Stimulated activated CD4-positive, alpha-beta T cell treated with anti-CD3 and anti-CD28 coated beads, Interleukin-1b, Interleukin-23, amount 100 ng/mL, for 4 hours (primary cell): ENCODE measurements around the gene RSPO1.
"Not testable (repeated sequence)": the region's sequence is repeated elsewhere in the genome, so short reads cannot be mapped to it uniquely, and the experiment has no call there.

Experiments used
- DNase-seq, 2 donors: peaks; one replicate each; pipeline ENCODE4 v3.0.0-alpha.2; 2020; ENCODE audit warnings: low read depth in 2 of 2

RSPO1 gene

DNA sequence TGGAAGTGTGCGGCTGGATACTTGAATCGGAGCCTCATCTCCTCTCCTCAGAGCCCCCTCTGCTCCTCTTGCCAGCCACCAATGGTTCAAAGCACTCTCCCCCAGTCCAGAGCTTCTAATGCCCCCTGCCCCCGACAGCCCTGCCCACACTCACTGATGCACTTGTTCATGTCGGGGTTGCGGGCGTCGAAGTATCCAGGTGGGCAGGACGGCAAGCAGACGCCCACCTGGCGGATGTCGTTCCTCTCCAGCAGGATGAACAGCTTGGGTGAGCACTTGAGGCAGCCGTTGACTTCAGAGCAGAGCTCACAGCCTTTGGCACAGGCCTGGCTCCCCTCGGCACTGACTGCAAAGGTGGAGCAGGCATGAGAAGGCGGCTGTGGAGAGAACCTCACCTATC lies 18.4 kb downstream of the RSPO1 start:
- no peak for DNase-seq

DNA sequence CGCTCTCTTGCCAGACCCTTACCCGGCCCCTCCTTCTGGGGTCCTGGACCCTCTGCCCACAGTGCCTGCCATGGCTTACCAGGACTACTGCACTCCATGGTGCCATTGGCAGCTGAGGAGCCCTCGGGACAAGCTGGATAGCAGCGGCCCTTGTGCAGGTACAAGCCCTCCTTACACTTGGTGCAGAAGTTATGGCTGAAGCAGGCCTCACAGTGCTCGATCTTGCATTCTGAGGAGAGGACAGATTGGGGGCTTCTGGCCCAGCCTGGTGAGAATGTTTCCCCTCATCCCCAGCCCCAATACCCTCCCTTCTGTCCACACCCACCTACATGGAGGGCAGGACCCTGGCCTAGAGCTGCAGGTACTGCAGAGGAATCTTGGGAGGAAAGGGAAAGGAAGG lies 20.6 kb downstream of the RSPO1 start:
- no peak for DNase-seq

DNA sequence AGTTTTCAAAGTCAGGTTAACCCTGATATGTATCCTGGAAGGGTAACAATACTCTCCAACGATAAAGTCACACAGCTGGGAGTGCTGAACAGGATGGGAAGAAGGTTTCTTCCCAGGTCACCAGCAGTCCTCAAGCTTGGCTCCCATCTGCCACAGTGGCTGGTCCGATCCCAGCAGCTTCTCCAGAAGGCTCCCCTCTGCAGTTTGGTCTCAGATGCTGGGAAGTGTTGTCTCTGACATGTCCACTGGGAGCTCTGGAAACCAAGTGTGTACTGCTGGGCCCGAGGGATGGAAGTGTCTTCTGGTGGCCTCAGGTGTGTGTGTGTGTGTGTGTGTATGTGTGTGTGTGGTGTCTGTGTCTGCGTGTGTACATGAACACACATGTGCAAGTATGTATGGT lies 22.5 kb downstream of the RSPO1 start:
- no peak for DNase-seq

DNA sequence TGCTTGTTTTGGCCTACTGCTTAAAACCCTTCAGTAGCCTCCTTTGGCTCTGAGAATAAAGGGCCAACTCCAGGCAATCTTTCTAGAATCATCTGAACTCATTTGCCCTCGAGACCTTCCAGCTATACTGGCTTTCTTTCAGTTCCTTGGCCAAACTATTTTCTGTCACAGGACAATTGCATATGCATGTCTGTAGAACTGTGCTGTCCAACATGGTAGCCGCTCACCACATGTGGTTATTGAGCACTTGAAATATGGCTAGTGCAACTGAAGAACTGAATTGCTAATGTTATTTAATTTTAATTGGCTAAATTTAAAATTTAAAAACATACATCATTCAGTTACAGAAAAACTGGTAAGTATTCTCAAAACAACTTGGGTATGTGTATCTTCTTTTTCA lies 24.7 kb downstream of the RSPO1 start:
- no peak for DNase-seq

DNA sequence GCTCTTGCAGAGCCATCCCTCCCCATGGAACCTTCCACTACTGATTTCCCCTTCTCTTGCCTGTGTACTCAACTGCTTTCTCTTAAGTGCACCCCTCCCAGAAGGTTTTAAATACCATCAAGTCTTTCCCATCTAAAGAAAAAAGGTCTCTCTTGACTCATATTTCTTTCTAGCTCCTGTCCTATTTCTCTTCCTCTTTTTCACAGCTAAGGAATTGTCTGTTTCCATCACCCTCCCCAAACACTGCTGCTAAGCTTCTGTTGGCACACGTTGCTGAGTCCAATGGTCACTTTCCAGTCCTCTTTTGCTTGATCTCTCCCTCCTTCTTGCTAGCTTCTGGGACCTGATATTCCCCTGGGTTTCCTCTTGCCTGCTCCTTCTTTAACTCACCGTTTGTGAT lies 25.7 kb downstream of the RSPO1 start:
- DNase-seq = no peak

DNA sequence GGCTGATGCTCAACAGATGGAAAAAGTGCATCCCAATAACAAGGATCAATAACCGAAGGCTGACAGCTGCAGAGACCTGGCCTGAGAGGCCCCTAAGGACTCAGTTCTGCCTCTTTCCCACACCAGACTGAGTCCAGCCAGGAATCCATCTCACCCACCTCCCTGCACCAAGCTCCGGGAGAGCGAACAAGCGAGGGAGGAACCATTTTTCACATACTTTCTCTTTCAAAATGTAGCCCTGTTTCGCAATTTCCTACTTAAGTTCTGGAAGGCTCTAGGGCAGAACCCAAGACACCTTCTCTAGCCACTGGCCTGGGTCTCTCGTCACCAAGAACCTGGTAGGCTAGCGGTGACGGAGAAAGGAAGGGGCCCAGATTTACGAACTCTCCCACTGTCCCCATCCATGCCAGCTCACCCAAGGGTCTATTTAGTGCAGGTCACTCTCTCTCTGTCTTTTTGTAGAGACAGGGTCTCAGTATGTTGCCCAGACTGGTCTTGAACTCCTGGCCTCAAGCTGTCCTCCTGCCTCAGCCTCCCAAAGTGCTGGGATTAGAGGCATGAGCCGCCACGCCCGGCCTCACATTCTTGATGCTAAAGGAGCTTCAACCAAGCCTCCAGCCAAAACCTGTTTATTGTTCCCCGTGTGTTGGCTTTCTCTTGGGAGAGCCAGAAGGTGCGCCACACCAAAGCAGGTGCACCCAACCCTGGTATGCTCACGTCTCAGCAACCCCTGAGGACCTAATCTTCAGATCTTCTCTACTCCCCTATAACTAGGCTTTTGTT lies 28.0 kb downstream of the RSPO1 start:
- DNase-seq = no peak

DNA sequence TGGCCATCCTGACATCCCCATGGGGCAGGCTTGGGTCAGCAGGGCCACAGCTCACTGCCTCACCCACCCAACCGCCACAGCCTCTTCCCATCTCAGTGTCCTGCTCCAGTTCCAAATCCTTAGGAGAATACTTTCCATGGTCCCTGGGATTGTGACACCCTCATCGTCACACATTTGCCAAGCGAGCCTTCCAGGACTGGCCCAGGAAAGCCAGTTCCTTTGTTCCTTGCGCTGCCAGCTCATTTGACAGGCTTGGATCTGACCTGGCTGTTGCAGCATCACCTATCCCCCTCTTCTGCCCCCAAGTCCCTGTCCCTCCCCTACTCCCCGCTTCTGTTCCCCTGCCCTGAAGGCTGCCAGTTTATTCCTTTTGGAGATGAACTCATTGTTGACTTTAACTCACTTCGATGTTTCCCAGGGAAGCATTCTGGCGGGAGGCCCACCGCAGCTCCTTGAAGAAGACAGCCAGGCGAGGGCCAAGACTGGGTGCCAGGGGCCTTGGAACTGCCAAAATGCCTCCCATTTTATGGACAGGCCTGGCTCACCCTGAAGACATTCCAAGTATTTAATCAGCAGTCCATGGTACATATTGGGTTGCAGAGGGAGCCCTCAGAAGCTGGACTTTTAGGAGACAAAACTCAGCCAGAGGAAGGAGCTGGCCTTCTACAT lies 28.8 kb downstream of the RSPO1 start:
- no peak for DNase-seq

DNA sequence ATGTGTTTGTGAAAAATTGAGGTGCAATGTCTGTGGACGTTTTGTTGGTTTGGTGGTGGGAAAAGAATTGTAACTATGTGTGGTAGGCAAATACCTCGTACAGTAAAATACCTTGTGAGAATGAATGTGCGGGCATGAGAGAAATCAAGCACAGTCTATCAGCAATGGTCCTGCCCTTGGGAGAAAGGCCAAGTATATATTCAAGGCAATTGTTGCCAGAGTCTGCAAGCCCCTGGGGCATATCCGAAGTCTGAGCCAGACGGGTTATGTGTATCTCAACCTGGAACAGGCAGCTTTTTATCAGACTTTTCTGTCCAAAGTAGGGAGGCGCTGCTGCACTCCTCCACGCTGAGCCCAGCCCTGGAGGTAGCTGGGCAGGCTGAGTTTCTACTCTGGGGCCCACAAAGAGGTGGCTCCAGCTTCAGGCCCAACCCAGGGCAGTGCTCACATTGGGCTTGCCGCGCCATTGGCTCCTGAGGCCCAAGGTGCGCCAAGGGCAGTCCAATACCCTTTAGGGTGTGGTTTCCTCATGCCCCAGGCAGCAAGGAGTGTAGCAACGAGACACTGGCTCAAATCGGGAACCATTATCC lies 29.5 kb downstream of the RSPO1 start:
- DNase-seq = no peak

DNA sequence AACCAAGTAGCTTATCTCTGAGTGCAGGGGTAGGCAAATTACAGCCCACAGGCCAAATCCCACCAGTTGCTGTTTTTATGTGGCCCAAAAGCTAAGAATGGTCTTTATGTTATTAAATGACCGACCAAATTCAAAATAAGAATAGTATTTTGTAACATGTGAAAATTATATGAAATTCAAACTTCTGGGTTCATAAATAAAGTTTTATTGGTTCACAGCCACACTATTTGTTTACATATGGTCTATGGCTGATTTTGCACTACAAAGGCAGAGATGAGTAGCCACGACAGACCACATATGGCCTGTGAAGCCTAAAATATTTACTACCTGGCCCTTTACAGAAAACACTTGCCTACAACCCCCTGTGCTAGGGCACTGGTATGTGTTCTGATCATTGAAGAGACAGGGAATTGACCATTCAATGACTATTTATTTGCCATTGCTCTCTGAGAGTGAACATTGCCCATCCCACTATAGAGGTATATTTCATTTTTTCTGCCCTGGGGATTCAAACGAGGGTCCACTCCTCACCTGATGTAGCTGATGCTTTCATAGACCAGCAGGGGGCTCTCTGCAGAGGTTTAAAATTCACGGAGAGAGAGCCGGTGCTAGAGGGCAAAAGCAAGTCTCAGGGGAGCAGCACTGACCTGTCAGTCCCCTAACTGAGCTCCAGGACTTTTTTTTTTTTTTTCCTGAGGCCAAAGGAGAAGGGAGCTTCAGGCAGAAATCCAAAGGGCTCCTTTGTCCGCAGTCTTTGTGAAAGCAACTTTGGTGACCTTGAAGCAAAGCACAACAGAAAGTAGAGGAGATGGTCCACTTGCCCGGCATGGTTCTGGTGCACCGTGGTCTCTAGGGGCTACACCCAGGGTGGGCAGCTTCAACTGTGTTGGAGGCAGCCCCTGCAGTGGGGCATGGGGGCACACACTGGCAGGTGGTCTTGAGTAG lies 31.7 kb downstream of the RSPO1 start:
- DNase-seq = peak in 1 of 2 donors; percentile 19

DNA sequence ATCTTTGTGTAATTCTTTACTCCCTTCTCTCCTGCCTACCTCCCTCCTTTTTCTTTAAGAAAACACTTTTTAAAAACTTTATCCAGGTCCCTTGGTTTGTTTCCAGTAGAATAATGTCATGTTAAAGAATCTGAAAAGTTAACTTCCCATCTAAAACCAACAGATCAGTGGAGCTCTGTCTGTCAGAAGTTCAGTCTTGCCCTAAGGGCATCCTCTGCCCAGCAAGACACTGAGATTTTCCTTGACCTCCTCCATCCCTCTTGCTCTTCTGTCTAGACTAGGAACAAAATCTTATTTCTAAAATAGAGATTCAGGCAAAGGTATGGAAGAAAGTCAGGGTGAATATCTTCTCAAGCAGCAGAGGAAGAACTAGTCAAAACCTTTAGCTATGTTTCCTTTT lies 33.3 kb downstream of the RSPO1 start:
- DNase-seq = no peak

DNA sequence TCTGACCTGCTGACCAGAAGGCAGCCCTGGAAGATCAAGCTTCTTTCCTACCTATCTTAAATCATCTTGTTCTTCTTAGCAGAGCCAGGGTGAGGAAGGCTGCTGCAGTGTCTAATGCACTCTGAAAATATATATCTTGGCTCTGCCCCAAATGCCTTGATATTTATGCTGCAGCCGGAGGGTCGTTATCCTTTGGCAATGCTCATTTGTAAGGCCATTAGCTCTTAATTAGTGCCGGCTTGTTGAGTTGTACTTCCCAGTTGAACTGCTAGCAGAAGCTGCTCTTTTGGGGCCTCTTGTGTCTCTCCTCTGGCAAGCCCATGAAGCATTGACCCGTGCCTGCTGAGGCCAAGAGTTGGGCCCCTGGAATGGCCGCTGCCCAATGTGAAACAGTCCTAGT lies 34.8 kb downstream of the RSPO1 start:
- DNase-seq = no peak

DNA sequence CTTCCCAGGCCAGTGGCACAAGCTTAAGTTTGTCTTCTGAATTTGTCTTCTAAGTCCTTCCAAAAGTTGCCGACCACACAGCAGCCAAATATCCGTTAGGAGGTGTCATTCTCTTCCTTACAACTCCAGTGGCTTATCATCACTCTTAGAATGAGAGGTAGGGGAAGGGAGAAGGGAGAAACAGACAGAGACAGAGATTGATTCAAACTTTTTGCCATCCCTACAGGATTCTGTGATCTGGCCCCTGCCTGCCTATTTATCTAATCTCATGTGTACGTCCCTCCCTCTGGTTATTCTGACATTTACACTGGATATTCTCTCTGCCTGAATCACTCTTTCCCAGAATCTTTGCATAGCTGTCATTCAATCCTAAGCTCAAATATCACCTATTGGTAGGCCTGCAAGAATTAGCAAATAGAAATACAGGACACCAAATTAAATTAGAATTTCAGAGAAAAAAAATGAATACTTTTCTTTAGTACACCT lies 38.5 kb downstream of the RSPO1 start:
- no peak for DNase-seq

DNA sequence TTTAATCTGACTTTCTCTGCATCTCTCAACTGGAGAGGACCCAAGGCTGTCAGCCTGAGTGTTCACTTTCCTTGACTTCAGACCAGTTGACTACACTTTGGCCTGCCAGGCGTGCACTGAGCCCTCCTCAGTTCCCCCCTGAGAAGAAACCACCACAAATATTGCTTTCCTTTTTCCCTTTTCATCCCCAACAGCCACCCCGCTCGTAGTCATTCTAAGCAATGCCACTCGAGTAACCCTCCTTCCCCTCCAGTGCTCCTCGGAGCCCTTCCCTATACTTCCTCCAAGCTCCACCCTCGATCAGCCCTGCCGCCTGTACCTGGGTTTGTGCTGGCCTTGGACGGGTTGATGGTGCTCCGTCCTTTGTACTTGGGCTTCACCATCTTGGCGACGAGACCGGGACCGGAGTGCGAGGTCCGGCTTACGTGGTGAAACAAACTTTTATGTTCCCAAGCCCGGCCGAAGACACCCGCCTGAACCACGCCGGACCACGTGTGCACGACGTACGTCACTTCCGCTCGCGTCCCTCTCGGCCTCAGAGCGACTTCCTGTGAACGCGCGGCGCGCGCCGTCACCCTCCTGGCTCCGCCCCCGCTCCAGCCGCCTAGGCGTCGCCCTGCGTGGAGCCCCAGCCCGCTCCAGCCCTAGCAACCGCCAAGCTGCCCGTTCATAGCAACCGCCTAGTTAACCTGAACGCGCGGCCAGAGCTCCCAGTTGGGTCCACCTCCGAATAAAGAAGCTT lies 39.1 kb downstream of the RSPO1 start, which contains the start of gene GNL2:
TSS of gene GNL2 (minus strand) at position 498 of the 742 bp plus-strand sequence. CDS start at position 383, 115 bp downstream.
- peak; percentile 93 to 94 for DNase-seq

DNA sequence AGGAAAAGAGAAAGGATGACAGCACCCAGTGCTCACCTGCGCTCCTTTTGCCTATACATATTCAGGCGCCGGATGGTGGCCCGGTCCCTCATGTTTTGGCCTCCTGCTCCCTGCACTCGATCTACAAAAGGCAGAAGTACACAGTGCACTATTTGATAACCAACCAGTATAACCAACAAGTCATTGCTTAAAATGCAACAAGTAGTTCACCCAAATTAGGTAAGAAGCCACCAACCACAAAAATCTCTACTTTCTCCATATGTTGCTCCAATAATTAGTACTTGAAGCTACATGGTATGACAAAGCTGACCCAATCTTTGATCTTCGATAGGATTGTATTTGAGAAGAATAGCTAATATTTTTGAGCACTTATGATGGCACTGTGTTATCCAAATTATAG lies 41.0 kb downstream of the RSPO1 start:
- DNase-seq = no peak

DNA sequence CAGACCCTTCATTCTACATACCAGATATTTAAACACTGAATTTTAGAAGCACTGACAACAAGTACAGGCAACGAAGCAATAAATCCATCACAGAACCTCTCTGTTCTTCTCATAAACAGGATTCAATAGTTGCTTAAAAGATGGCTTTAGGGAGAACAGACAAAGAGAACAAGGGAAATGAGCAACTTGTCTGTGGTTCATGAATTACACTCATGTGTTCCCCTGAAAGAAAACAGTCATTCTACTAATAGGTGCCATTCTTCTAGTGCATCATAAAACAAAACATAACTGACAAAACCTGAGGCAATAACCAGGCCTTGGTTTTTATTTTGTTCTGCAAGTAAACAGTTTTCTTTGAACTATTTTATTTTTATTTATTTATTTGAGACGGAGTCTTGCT lies 45.8 kb downstream of the RSPO1 start:
- no peak for DNase-seq

DNA sequence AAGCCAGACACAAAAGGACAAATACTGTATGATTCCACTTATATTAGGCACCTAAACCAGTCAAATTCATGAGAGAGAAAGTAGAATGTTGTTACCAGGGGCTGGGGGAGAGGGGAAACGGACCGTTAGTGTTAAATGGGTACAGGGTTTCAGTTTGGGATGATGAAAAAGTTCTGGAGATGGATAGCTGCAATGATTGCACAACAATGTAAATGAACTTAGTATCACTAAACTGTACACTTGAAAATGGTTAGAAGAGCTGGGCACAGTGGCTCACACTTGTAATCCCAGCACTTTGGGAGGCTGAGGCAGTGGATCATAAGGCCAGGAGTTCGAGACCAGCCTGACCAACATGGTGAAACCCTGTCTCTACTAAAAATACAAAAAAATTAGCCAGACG lies 50.1 kb downstream of the RSPO1 start:
- not testable (repeated sequence) for DNase-seq

DNA sequence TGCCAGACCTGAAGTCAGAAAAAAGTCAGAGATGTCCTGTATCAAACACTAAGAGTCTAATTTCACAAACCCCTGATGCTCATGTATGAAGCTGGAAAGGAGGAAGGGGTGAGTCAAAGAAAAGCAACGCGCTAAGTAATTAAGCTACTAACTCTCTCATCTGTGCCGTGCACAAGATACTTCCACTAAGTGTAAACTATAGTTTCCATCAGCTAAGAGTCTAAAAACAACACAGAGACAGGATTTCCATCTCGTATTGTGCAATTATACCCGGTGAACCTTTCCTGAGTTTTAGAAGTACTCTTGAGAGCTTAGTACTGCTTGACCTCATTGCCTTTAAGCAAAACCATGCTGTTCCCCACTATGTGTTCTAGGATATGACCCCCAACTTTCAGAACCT lies 59.0 kb downstream of the RSPO1 start:
- DNase-seq = no peak

DNA sequence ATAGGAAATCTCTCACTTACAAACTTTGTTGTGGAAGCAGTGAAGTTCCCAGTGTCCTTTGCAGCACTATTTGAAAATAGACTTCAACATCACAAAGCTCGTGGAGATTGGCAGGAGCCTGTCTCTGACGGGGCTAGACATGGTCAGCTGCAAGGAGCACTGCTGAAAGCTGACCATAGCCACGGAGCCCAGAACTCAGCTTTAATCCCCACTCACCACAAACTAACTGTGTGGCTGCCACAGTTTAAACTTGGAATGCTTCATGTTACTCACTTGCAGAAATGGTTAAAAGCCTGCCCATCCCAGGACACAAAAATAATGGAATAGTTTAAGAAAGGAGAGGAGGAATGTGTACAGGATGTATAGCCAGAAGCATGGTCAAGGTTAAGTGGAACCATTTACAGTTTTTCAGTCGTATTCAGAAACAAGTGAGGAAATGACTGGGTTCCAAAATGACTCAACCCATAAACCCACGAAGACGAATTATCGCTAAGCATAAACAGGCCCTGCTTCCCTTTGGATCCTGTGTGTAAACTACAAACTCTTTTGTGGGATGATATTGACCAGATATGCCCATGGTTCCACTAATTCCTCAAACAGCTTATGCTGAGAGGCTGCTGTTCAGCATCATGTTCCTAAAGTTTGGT lies 59.7 kb downstream of the RSPO1 start:
- no peak for DNase-seq

DNA sequence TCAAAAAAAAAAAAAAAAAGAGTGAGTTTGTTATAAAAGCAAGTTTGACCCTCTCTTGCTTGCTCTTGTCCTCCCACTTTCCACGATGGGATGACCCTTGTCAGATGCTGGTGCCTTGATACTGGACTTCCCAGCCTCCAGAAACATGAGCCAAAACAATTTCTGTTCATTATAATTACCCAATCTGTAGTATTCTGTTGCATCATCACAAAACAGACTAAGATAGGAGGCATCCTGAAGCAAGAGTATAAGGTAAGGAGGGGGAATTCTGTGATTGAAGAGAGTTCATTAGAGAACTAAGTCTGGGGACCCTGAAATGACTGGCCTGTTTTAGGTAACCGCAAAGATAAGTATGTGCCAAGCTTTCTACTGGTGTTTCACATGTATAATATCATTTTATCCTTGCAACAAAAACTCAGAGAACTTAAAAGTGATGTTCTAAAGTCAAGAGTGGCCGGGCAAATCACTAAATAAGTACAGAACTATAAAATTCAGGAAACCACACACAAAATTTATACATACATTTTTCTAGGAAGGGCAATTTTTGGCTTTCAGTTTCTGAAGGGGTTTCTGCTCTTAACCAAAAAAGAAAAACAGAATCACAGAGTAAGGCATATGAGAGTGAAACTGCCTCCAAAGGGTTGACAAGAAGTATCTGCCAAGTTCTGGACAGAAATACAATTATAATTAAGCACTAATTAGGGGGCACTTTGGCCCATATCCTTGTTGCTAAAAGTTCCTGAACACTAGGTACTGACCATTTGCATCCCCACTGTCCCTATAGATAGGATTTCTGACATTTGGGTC lies 64.0 kb downstream of the RSPO1 start:
- no peak for DNase-seq

DNA sequence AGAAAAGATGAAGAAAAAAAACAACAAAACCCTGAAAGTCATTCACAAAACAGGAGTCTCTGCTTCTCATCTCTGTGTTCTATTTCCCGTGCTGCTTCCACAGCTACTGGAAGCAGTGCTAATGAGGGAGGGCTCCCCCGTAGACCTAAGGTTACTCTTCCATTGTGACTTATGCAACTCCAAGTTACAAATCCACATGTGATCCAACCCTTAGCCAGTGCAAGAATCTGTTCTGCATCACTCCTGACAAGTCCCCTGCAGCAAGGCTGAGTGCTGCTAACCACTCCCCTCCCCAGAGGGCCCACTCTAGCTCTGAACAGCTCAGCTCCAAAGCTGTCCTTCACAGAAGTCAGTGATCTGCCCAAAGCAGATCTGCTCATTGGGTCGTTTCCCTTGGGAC lies 67.7 kb downstream of the RSPO1 start:
- no peak for DNase-seq
